Activated CD8-positive, alpha-beta memory T cell treated with anti-CD3 and anti-CD28 coated beads, Interleukin-2, amount 10 ng/mL, durations not matched to agents 7 days and 5 days (primary cell): ENCODE results near the gene WNT7A. TPM values are rescaled to one million over a fixed set of nuclear protein-coding genes. Genes with fewer than 3 reads are reported as not detected.

Experiments used
- total RNA-seq, 2 experiments: library from RNA; stranded (reverse); gene quantifications; one replicate each; pipeline ENCODE4 v1.2.3, GENCODE V29; 2021

WNT7A gene
- total RNA-seq, 2 experiments from 2014 or later, result not detected

Other genes starting within 250 kb of the WNT7A start
- 10 to 100 TPM; 15.2 to 19.7 TPM for gene CHCHD4, start 244.8 kb upstream of the WNT7A start, total RNA-seq
- gene TMEM43, start 245.0 kb upstream of the WNT7A start, total RNA-seq, result 10 to 100 TPM; 27.6 to 31.8 TPM